H54 (cell line): ENCODE results near the gene ATP13A1.
A peak's percentile ranks its signal among the peaks of the same experiment; 100 is the strongest.
"Not testable (repeated sequence)": the region's sequence is repeated elsewhere in the genome, so short reads cannot be mapped to it uniquely, and the experiment has no call there.

Source experiments
- DNase-seq: peaks from one replicate; pipeline ENCODE4 v3.0.0; 2011; ENCODE audit warnings: low spot score, mixed read lengths; ENCODE audit not compliant: insufficient read length
- FAIRE-seq: peaks from 3 replicates; lab custom pipeline; 2011; peaks lifted over from hg19 to GRCh38; lab: Jason Lieb, UNC
- POLR2A ChIP-seq: IDR thresholded peaks from 2 replicates; pipeline ENCODE4 v1.6.1; 2011; ENCODE audit warnings: low read depth, mild to moderate bottlenecking, low read length

Gene ATP13A1

DNA sequence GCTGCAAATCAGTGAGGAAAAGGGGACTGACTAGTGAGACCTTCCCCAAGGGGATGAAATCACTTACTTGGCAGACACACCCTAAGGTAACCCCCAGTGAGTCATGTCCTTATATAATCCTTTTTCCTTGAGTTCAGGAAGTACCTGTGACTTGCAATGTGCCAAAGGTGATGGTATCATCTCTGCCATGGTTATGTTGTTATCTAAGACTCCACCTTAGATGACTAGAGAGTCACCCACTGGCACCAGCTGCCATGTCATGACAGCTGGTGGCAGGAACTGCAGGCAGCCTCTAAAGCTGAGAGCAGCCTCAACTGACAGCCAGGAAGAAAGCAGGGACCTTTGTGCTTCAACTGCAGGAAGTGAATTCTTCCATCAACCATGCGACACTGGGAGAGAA lies 57.5 kb downstream of the ATP13A1 start:
- no peak for TF ChIP-seq POLR2A
- DNase-seq: no peak
- FAIRE-seq: peak; percentile 58

DNA sequence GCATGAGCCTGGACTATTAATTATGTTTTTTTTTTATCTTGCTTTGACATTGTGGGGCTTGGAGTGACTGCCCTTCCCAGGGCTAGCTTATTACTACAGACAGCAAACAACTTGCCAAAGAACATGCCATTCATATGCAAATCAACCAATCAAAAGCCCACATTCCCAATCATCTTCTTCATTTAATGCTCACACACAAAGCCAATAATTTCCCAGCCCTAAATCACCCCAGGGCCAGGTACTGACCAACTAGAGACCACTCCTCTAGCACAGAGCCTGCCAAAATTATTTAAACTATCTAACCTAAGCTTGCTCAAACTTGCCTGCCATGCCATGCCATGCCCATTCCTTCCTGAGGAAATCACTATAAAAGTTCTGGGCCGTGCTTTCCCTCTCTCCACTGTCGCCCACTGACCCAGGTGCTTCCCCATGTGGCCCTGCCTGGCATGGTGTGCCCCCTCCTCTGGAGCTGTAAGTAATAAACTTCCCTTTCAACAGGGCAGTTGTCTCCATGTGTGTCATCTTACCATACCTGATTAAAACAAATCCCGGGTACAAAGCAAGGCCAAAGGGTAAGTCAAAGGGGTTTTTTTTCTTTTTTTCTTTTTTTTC lies 60.7 kb downstream of the ATP13A1 start:
- DNase-seq: no peak
- no peak for FAIRE-seq
- TF ChIP-seq POLR2A: no peak

DNA sequence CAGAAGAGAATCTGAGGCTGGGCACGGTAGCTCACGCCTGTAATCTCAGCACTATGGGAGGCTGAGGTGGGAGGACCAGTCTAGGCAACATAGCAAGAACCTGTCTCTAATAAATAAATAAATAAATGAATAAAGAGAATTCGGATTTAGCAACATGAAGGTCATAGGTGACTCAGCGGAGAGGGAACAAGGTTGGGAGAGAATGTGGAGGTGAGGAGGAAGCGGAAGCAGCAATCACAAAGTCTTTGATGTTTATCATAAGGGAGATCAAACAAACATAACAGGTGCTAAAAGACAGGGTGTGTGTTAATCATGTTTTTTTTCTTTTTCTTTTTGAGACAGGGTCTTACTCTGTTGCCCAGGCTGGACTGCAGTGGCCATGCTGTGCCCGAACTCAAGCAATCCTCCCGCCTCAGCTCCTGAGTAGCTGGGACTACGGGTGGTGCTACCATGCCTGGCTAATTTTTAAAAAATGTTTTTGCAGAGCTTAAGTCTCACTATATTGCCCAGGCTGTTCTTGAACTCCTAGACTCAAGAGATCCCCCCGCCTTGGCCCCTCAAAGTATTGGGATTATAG lies 61.3 kb downstream of the ATP13A1 start:
- no peak for FAIRE-seq
- no peak for DNase-seq
- TF ChIP-seq POLR2A: no peak

DNA sequence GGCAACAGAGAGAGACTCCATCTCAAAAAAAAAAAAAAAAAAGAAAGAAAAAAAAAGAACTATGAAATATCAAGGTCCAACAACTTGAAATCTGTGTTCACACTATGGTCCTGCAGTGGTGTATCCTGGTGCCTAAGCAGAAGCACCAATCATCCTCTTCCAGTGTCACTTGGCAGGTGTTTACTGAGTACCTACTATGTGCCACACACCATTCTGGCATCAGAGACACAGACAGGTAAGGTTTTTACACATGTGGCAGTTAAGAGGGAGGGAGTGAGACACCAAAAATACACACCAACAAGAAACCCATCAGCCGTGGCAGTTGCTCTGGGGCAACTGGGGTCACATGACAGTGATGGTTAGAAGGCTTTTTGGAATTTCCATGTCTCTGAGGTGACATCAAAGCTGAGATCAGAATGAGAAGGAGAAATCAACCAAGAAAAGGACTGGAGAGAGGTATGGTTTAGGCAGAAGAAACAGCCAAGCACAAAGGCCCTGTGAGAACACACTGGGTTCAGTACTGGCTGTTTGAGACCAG lies 62.6 kb downstream of the ATP13A1 start:
- no peak for FAIRE-seq
- TF ChIP-seq POLR2A: no peak
- DNase-seq: no peak

DNA sequence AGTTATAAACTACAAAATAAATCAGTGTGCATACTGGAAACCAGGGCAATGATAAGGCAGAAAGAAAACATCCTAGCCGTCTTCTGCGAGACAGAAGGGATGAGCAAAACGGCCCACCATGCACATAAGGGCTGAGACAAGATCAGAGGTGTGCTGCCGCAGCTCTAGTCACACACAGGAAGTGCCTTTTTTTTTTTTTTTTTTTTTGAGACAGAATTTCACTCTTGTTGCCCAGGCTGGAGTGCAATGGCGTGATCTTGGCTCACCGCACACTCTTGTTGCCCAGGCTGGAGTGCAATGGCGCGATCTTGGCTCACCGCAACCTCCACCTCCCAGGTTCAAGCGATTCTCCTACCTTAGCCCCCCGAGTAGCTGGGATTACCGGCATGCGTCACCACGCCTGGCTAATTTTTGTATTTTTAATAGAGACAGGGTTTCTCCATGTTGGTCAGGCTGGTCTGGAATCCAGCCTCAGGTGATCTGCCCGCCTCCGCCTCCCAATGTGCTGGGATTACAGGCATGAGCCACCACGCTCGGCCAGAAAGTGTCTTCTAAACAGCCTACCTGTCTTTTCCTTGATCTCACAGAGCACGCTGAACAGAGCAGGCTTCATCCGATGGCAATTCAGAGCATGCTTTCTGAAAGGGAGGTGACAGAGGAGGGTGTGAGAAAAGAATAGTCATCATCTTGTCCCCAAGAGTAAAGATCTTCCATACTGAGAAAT lies 64.6 kb downstream of the ATP13A1 start:
- not testable (repeated sequence) for FAIRE-seq, DNase-seq

GRCh38 chr19:19597809-19598306 lies 65.6 kb downstream of the ATP13A1 start:
- FAIRE-seq (no peak), DNase-seq (no peak)
- TF ChIP-seq POLR2A: no peak
